Renal cortex interstitium (tissue), 11 donors: ENCODE results near the gene ABLIM2. TPM values are rescaled to one million over a fixed set of nuclear protein-coding genes. Genes with fewer than 3 reads are reported as not detected.

ENCODE experiments used
- DNase-seq, 11 donors: peaks; one replicate each; pipeline ENCODE4 v3.0.0-alpha.2; 2013; ENCODE audit warnings: low read depth in 9 of 11, low spot score in 4 of 11; ENCODE audit errors: extremely low read depth in 1 of 11
- polyA plus RNA-seq, 3 donors: library from polyadenylated mRNA; unstranded; fragments of 120-200 nt; gene quantifications; one replicate each; pipeline ENCODE4 v1.2.1, GENCODE V29; 2013; ENCODE audit not compliant: insufficient read length in 3 of 3

ABLIM2 gene
- polyA plus RNA-seq, 3 donors: 4.9 to 8.1 (median 5.6) TPM

GRCh38 chr4:8114456-8115202 is 44.0 kb downstream of the ABLIM2 start:
- no peak for DNase-seq

GRCh38 chr4:8113611-8114377 is 44.8 kb downstream of the ABLIM2 start:
- DNase-seq: no peak

GRCh38 chr4:8112672-8113071 is 45.9 kb downstream of the ABLIM2 start:
- DNase-seq: no peak

- DNase-seq: no peak
These were observed 46.5 kb downstream of the ABLIM2 start for GRCh38 chr4:8112036-8112576.

GRCh38 chr4:8110071-8110986 is 48.3 kb downstream of the ABLIM2 start:
- DNase-seq: no peak

- no peak for DNase-seq
These were observed 49.1 kb downstream of the ABLIM2 start for GRCh38 chr4:8109406-8110065.

GRCh38 chr4:8108991-8109390 is 49.6 kb downstream of the ABLIM2 start:
- DNase-seq: no peak

GRCh38 chr4:8108261-8108660 is 50.4 kb downstream of the ABLIM2 start:
- no peak for DNase-seq

- DNase-seq: no peak
These were observed 51.4 kb downstream of the ABLIM2 start for GRCh38 chr4:8107146-8107657.

- DNase-seq: no peak
These were observed 52.1 kb downstream of the ABLIM2 start for GRCh38 chr4:8106451-8107025.

GRCh38 chr4:8105306-8106100 is 53.1 kb downstream of the ABLIM2 start:
- no peak for DNase-seq

- no peak for DNase-seq
These were observed 53.9 kb downstream of the ABLIM2 start for GRCh38 chr4:8104491-8105305.

- no peak for DNase-seq
These were observed 54.9 kb downstream of the ABLIM2 start for GRCh38 chr4:8103421-8104390.

- DNase-seq: no peak
These were observed 55.8 kb downstream of the ABLIM2 start for GRCh38 chr4:8102831-8103230.

GRCh38 chr4:8102076-8102355 is 56.6 kb downstream of the ABLIM2 start:
- no peak for DNase-seq
